ENCODE results near the gene AK2. TPM values are rescaled to one million over a fixed set of nuclear protein-coding genes. Genes with fewer than 3 reads are reported as not detected.
A peak's percentile ranks its signal among the peaks of the same experiment; 100 is the strongest.

The AK2 gene
- total and polyA plus RNA-seq, 2 donors (not counting 1 experiment from before 2014, with no cell fraction given) = 62.6 to 141 TPM

DNA sequence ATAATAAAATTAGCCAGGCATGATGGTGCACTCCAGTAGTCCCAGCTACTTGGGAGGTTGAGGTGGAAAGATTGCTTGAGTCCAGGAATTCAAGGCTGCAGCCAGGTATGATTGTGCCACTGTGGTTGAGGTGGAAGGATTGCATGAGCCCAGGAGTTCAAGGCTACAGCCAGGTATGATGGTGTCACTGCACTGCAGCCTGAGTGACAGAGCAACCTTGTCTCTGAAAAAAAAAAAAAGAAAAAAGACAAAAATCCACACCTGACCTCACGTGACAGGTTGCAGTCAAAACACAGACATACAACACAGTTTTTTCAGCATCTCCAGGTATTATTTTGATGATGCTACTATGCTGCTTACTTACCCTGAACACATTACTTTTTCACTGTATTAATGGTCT, 4.3 kb upstream of the AK2 start:
- TF ChIP-seq, protein P1, sequence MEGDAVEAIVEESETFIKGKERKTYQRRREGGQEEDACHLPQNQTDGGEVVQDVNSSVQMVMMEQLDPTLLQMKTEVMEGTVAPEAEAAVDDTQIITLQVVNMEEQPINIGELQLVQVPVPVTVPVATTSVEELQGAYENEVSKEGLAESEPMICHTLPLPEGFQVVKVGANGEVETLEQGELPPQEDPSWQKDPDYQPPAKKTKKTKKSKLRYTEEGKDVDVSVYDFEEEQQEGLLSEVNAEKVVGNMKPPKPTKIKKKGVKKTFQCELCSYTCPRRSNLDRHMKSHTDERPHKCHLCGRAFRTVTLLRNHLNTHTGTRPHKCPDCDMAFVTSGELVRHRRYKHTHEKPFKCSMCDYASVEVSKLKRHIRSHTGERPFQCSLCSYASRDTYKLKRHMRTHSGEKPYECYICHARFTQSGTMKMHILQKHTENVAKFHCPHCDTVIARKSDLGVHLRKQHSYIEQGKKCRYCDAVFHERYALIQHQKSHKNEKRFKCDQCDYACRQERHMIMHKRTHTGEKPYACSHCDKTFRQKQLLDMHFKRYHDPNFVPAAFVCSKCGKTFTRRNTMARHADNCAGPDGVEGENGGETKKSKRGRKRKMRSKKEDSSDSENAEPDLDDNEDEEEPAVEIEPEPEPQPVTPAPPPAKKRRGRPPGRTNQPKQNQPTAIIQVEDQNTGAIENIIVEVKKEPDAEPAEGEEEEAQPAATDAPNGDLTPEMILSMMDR (conservative IDR thresholded peaks at IDR 0.05 in 1 of 2, IDR thresholded peaks at IDR 0.05 in 1 of 2; ENCODE audit: low read depth in 1 of 2, low read length in 2 of 2) = no peak
- TF ChIP-seq EZH2 (IDR thresholded peaks at IDR 0.05; ENCODE audit: low read length, missing control alignments) = no peak
- Histone ChIP-seq H3K36me3 (ENCODE audit: control insufficient read depth, insufficient read depth, low read length) (no peaks in the 10 kb centered on the region), H3K79me2 (ENCODE audit: control insufficient read depth, insufficient read depth, low read length) (peaks cover 4% of the 10 kb centered on the region), H3K4me3 (replicated peaks in 1 of 4; ENCODE audit: control extremely low read depth in 1 of 4, insufficient read depth in 1 of 4, low read depth in 3 of 4, low read length in 4 of 4) (no peak overlapping the region), H3K9me3 (ENCODE audit: control insufficient read depth, insufficient read depth, low read depth, low read length) (no peaks in the 10 kb centered on the region), H3K4me2 (ENCODE audit: extremely low read depth, insufficient read depth, low read length) (no peak overlapping the region), H4K20me1 (ENCODE audit: control insufficient read depth, extremely low read depth, insufficient read depth, low read length) (no peaks in the 10 kb centered on the region), H3K4me1 (ENCODE audit: control insufficient read depth, extremely low read depth, insufficient read depth, low read length) (no peaks in the 10 kb centered on the region), H3K9ac (ENCODE audit: insufficient read depth, low read length) (no peak overlapping the region), H2AFZ (ENCODE audit: low read length) (no peak overlapping the region), H3K27ac (ENCODE audit: insufficient read depth, low read length) (no peak overlapping the region), H3K27me3 (ENCODE audit: control insufficient read depth, insufficient read depth, low read length) (no peaks in the 10 kb centered on the region)
- DNase-seq (ENCODE audit: low read depth in 2 of 2) = no peak

DNA sequence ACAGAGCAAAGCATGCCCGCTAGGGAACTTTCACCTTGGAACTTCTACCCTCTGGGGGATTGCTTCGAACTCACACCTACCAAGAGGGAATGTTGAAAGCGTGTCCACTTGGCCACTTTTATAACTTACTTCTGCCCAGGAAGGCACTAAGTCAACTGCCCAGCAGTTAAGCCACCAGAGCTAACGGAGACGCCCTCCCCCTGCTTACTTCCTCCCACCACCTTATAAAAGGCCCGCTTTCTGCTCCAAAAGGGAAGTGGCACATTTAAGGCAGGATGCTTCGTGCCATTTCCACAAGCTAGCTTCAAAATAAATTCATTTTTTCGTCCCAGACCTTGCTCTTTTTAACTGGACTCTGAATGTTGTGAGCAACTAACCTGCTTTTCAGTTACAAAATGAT, 3.2 kb upstream of the AK2 start:
- Histone ChIP-seq H3K27me3 (ENCODE audit: control insufficient read depth, insufficient read depth, low read length) (no peaks in the 10 kb centered on the region), H3K27ac (ENCODE audit: insufficient read depth, low read length) (no peak overlapping the region), H2AFZ (ENCODE audit: low read length) (no peak overlapping the region), H3K4me1 (ENCODE audit: control insufficient read depth, extremely low read depth, insufficient read depth, low read length) (no peaks in the 10 kb centered on the region), H4K20me1 (ENCODE audit: control insufficient read depth, extremely low read depth, insufficient read depth, low read length) (no peaks in the 10 kb centered on the region), H3K36me3 (ENCODE audit: control insufficient read depth, insufficient read depth, low read length) (no peaks in the 10 kb centered on the region), H3K79me2 (ENCODE audit: control insufficient read depth, insufficient read depth, low read length) (peaks cover 15% of the 10 kb centered on the region), H3K9ac (ENCODE audit: insufficient read depth, low read length) (no peak overlapping the region), H3K9me3 (ENCODE audit: control insufficient read depth, insufficient read depth, low read depth, low read length) (no peaks in the 10 kb centered on the region), H3K4me3 (replicated peaks in 1 of 4; ENCODE audit: control extremely low read depth in 1 of 4, insufficient read depth in 1 of 4, low read depth in 3 of 4, low read length in 4 of 4) (no peak overlapping the region), H3K4me2 (ENCODE audit: extremely low read depth, insufficient read depth, low read length) (no peak overlapping the region)
- no peak for DNase-seq (ENCODE audit: low read depth in 2 of 2)
- TF ChIP-seq, protein P1 (conservative IDR thresholded peaks at IDR 0.05 in 1 of 2, IDR thresholded peaks at IDR 0.05 in 1 of 2; ENCODE audit: low read depth in 1 of 2, low read length in 2 of 2) = no peak

DNA sequence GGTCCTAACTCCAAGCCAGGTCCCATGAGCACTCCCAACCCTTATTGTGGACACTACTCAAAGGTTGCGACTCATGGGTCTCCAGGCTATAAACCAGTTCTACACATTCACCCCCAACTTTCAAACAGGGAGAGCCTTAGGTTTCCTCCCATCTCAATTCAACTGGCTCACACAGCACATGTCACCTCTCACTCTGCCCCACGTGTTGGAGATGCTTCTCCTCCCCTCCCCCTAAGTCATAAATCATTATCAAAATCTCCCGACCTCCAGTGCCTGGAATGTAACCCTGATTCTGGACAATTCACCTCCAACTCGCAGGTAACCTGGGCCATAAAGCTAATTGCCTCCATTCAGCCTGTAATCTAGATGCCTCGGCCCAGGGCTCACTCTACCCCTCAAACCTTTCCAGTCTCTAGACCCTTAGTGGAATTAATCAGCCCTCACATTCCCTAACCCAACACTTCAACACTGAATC, 595 bp downstream of the AK2 start:
- Histone ChIP-seq H3K4me2 (ENCODE audit: extremely low read depth, insufficient read depth, low read length) (peak overlapping the region; percentile 74), H3K79me2 (ENCODE audit: control insufficient read depth, insufficient read depth, low read length) (peaks cover 34% of the 10 kb centered on the region), H3K4me1 (ENCODE audit: control insufficient read depth, extremely low read depth, insufficient read depth, low read length) (no peaks in the 10 kb centered on the region), H3K27me3 (ENCODE audit: control insufficient read depth, insufficient read depth, low read length) (no peaks in the 10 kb centered on the region), H3K4me3 (replicated peaks in 1 of 4; ENCODE audit: control extremely low read depth in 1 of 4, insufficient read depth in 1 of 4, low read depth in 3 of 4, low read length in 4 of 4) (peak overlapping the region; percentile 48 to 92 (median 89)), H3K9ac (ENCODE audit: insufficient read depth, low read length) (peak overlapping the region; percentile 85), H3K9me3 (ENCODE audit: control insufficient read depth, insufficient read depth, low read depth, low read length) (no peaks in the 10 kb centered on the region), H3K27ac (ENCODE audit: insufficient read depth, low read length) (peak overlapping the region; percentile 86), H4K20me1 (ENCODE audit: control insufficient read depth, extremely low read depth, insufficient read depth, low read length) (no peaks in the 10 kb centered on the region), H2AFZ (ENCODE audit: low read length) (no peak overlapping the region), H3K36me3 (ENCODE audit: control insufficient read depth, insufficient read depth, low read length) (no peaks in the 10 kb centered on the region)
- TF ChIP-seq EZH2 (IDR thresholded peaks at IDR 0.05; ENCODE audit: low read length, missing control alignments) = no peak
- TF ChIP-seq, protein P1 (conservative IDR thresholded peaks at IDR 0.05 in 1 of 2, IDR thresholded peaks at IDR 0.05 in 1 of 2; ENCODE audit: low read depth in 1 of 2, low read length in 2 of 2) = no peak
- peak in 1 of 2 donors; percentile 10 for DNase-seq (ENCODE audit: low read depth in 2 of 2)

All from fibroblast of lung (primary cell).